ENCODE measurements around the gene GCDH. TPM values are rescaled to one million over a fixed set of nuclear protein-coding genes. Genes with fewer than 3 reads are reported as not detected.
"Not testable (repeated sequence)": the region's sequence is repeated elsewhere in the genome, so short reads cannot be mapped to it uniquely, and the experiment has no call there.

Gene GCDH
- total and polyA plus RNA-seq, 2 of the 8 experiments (the other 6 are each of a cell fraction or from before 2014, with no cell fraction given) = 67.3 to 89.4 TPM

DNA sequence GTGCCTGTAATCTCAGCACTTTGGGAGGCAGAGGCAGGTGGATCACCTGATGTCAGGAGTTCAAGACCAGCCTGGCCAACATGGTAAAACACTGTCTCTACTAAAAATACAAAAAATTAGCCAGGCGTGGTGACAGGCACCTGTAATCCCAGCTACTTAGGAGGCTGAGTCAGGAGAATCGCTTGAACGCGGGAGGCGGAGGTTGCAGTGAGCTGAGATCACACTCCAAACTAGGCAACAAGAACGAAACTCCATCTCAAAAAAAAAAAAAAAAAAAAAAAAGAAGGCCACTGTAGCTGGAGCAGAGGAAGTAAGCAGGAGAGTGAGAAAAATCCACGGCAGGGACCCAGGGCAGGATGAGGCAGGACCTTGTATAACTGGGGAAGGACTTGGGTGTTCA lies 44.3 kb upstream of the GCDH start:
- H3K9ac ChIP-seq (replicated peaks in 1 of 4; ENCODE audit: extremely low read depth in 1 of 4, low read depth in 3 of 4, low read length in 3 of 4); H2AFZ ChIP-seq (ENCODE audit: low read length); H3K23ac ChIP-seq (ENCODE audit: insufficient read length); H4K91ac ChIP-seq (replicated peaks; ENCODE audit: insufficient read length, low read length); H2BK15ac ChIP-seq (ENCODE audit: low read length); H3K18ac ChIP-seq (ENCODE audit: extremely low read depth, low read length); H3K14ac ChIP-seq (ENCODE audit: insufficient read length); H3K4ac ChIP-seq (replicated peaks; ENCODE audit: insufficient read length, low read depth, low read length); H4K8ac ChIP-seq (ENCODE audit: extremely low read depth, insufficient read depth, low read length); DNase-seq (ENCODE audit: low read depth in 1 of 2, low spot score in 2 of 2); H3K56ac ChIP-seq (replicated peaks; ENCODE audit: insufficient read length, low read depth, low read length); H2BK12ac ChIP-seq (ENCODE audit: low read depth, low read length); H2BK120ac ChIP-seq (replicated peaks; ENCODE audit: low read depth, low read length); H3K23me2 ChIP-seq (ENCODE audit: low read depth, low read length); H3K27me3 ChIP-seq (replicated peaks in 1 of 4; ENCODE audit: control insufficient read depth in 3 of 4, extremely low read depth in 1 of 4, insufficient read depth in 3 of 4, low read length in 3 of 4); FAIRE-seq; H3K79me2 ChIP-seq (ENCODE audit: control insufficient read depth in 1 of 2, insufficient read depth in 2 of 2, low read length in 2 of 2); H3K9me3 ChIP-seq (ENCODE audit: insufficient read depth in 2 of 2, low read depth in 1 of 2, low read length in 1 of 2); H2BK5ac ChIP-seq (ENCODE audit: low read depth, low read length); H2BK20ac ChIP-seq (ENCODE audit: low read length); H3K4me3 ChIP-seq (ENCODE audit: extremely low read depth in 1 of 4, insufficient read depth in 2 of 4, low read depth in 3 of 4, low read length in 4 of 4); H4K5ac ChIP-seq (ENCODE audit: insufficient read length, low read depth, low read length); H3K36me3 ChIP-seq (ENCODE audit: control insufficient read depth in 2 of 4, insufficient read depth in 4 of 4, low read length in 3 of 4); H2AK5ac ChIP-seq (ENCODE audit: low read depth, low read length); H3K27ac ChIP-seq (ENCODE audit: low read depth, low read length): not testable (repeated sequence)
- Histone ChIP-seq H3K4me1 (replicated peaks in 1 of 4; ENCODE audit: control insufficient read depth in 3 of 4, insufficient read depth in 4 of 4, low read length in 3 of 4) (peaks cover 0 to 14% (median 3%) of the 10 kb centered on the region in 4 experiments; a peak in 5 of 7 replicates), H4K20me1 (replicated peaks in 1 of 2; ENCODE audit: control insufficient read depth in 1 of 2, insufficient read depth in 2 of 2, low read length in 2 of 2) (peaks cover 8 to 12% of the 10 kb centered on the region in 2 experiments), H3K4me2 (ENCODE audit: insufficient read depth in 1 of 2, low read depth in 2 of 2, low read length in 2 of 2) (peak overlapping the region in 1 of 2 experiments; percentile 2; a peak in 1 of 4 replicates), H3K79me1 (ENCODE audit: low read depth, low read length) (peaks cover 10% of the 10 kb centered on the region)
- WGBS, 2 experiments (ENCODE audit: extremely low coverage in 1 of 2, insufficient coverage in 1 of 2, insufficient read length in 1 of 2, insufficient replicate concordance in 2 of 2, low coverage in 1 of 2, low lambda C conversion rate in 2 of 2, missing lambda C conversion rate in 1 of 2) = 96% methylated on average over 5 of the region's 7 CpGs; no CpG with 5 or more reads in 1 of the 2 experiments
- ChIA-PET POLR2A (ENCODE audit: partially characterized antibody) (interaction anchor here (0.9 to 2.8 kb wide), 13 partner anchors 16 to 123 kb away, joined by 3 to 17 read pairs (median 6); partner anchors contain the start of genes GCDH, JUNB, RNASEH2A and TNPO2), CTCF (ENCODE audit: partially characterized antibody) (interaction anchor here (0.5 to 5.7 kb wide), 32 partner anchors 9 to 372 kb away, joined by 3 to 89 read pairs (median 6); partner anchors contain the start of genes DNASE2, JUNB, KLF1 and PRDX2)
